ENCODE data around the gene POPDC2. TPM values are rescaled to one million over a fixed set of nuclear protein-coding genes. Genes with fewer than 3 reads are reported as not detected.
A peak's percentile ranks its signal among the peaks of the same experiment; 100 is the strongest.

The POPDC2 gene
- total RNA-seq, 4 donors from 2014 or later = 0.18 to 3.8 (median 0.91) TPM; not detected in 1

DNA sequence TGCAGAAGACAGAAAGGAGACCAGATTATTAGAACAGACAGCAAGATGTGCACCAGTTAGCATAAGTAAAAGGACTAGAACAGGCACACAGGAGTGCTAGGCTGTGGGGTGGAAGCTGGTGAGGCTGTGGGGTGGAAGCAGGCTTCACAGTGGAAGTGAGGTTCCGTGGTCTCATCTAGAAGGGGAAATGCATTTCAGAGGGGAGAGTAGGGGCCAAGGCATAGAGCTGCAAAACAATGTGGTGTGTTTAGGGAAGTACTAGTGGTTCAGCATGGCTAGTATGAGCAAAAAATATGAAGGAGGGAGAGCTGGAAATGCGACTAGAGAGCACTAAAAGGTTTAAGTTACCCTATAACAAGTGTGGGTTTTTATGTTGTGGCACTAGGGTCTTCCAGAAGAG is 6.5 kb downstream of the POPDC2 start:
- intact Hi-C loops (cut with DNase I) = no loop called here
- 30 to 38% methylated on average over 2 of the region's 2 CpGs for WGBS, 2 donors
- Histone ChIP-seq H3K9me3 (no peaks in the 10 kb centered on the region), H3K27me3 (no peaks in the 10 kb centered on the region), H3K27ac (no peak overlapping the region), H3K36me3 (no peaks in the 10 kb centered on the region), H3K4me1 (no peaks in the 10 kb centered on the region), H3K4me3 (no peak overlapping the region)
- TF ChIP-seq CTCF (IDR thresholded peaks at IDR 0.05) (no peak), POLR2A (IDR thresholded peaks at IDR 0.05) (no peak)
- no peak for DNase-seq

DNA sequence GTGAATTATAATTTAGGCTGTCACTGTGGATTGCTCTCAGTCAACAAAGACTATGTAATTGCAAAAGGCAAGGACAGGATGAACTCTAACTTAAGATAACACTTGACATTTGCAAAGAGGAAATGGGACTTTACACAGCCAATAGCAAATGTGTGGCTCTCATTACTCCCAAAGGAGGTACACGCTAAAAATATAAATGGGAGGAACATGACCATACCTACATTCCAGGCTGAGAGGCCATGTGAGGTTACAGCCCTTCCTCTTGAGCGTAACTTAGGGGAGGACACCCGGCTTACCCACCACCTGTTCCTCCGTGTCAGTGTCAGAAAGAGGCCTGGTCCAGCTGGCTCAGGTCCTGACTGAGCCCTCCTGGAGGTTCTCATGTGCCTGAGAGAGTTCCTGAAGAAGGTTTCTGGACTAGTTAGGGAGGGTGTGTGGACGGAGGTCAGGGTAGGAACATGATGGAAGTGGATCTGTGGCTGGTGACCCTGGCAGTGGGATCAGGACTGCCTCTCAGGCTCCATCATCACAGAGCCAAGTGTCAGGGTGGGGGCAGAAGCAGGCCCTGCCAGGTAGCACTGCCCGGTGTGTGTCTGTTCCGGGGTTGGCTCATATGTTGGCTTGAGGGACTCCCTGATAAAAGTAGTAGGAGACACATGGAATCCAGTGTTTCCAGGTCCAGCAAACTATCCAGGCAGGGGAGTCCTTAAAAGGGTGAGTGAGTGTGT is 7.9 kb downstream of the POPDC2 start:
- intact Hi-C loops (cut with DNase I) = no loop called here
- no peaks in the 10 kb centered on the region for H3K9me3 ChIP-seq
- no peaks in the 10 kb centered on the region for H3K36me3 ChIP-seq
- H3K4me1 ChIP-seq = peaks cover 0 to 13% (median 0%) of the 10 kb centered on the region in 3 donors
- no peak overlapping the region for H3K4me3 ChIP-seq
- H3K27me3 ChIP-seq = no peaks in the 10 kb centered on the region
- peak overlapping the region in 3 of 4 donors; percentile 22 to 54 (median 47) for H3K27ac ChIP-seq
- 68 to 72% methylated on average over 5 to 7 of the region's 7 CpGs for WGBS, 2 donors
- DNase-seq = no peak
- no peak for TF ChIP-seq POLR2A (IDR thresholded peaks at IDR 0.05)
- no peak for TF ChIP-seq CTCF (IDR thresholded peaks at IDR 0.05)

- no peak for DNase-seq
- no peaks in the 10 kb centered on the region for H3K9me3 ChIP-seq
- TF ChIP-seq POLR2A (IDR thresholded peaks at IDR 0.05) = no peak
- no peak for TF ChIP-seq CTCF (IDR thresholded peaks at IDR 0.05)
- intact Hi-C loops (cut with DNase I) = no loop called here
- 43% methylated on average over 3 of the region's 3 CpGs for WGBS, 2 donors
- H3K36me3 ChIP-seq = no peaks in the 10 kb centered on the region
- H3K27ac ChIP-seq = peak overlapping the region in 1 of 4 donors; percentile 14
- H3K4me1 ChIP-seq = peaks cover 0 to 16% (median 0%) of the 10 kb centered on the region in 3 donors
- H3K27me3 ChIP-seq = no peaks in the 10 kb centered on the region
- no peak overlapping the region for H3K4me3 ChIP-seq
Observed at GRCh38 chr3:119649761-119650160, 10.6 kb downstream of the POPDC2 start.

DNA sequence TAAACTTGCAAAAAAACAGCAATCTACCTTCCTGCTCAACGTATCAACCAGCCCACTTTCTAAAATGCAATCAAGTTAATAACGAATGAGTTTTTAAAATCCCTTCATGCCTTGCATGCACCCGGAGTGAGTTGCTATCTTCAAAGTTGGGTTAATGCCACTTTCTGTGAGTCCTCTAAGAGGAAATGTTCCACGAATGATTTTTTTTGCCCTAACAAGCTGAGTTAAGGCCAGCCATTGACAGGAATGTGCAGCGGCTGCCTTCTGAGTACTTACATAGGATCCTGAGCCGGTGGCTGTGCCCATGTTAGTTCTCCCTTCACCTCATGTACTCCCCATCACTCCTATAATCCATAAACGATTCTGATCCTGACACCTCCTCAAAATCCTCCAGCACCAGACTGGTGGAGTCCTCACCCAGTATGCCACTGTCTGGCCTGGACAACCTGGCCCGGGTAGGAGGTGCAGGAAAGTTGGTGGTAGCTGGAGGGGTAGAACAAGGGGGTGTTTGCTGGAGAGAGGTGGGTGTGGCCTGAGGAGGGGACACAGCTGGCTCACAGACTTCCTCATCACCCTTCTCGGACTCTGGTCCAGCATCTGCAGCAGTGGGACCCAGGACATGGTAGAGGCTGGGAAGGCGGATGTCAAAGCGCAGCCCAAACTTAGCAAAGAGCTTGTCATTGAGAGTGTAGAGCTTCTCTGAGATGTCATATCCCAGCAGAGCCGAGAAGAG is 12.4 kb downstream of the POPDC2 start:
- intact Hi-C loops (cut with DNase I) = no loop called here
- 53 to 66% methylated on average over 12 of the region's 12 CpGs for WGBS, 2 donors
- H3K9me3 ChIP-seq = no peaks in the 10 kb centered on the region
- no peaks in the 10 kb centered on the region for H3K27me3 ChIP-seq
- no peak overlapping the region for H3K4me3 ChIP-seq
- no peaks in the 10 kb centered on the region for H3K36me3 ChIP-seq
- DNase-seq = no peak
- peaks cover 0 to 19% (median 4%) of the 10 kb centered on the region in 3 donors for H3K4me1 ChIP-seq
- H3K27ac ChIP-seq = peak overlapping the region; percentile 7 to 80 (median 56)
- no peak for TF ChIP-seq POLR2A (IDR thresholded peaks at IDR 0.05)
- no peak for TF ChIP-seq CTCF (IDR thresholded peaks at IDR 0.05)

DNA sequence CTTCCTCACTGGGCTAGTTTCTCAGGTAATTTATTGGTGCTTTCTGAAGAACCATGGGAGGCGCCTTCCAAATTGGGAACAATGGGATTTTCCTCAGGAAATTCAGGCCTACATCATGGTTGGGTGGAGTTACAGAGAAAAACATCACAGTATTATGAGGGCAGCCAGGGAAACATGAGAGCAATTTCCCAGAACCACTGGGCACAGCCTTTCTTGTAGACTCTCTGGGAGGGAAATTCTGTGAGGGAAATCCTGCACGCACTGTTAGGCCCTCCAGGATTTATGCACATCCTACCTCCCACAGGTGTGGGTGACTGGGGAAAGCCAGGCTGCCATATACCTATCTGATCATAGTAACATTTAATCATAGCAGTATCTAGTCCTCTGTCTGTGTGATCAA is 13.2 kb downstream of the POPDC2 start:
- WGBS, 2 donors = 53 to 69% methylated on average over 2 of the region's 2 CpGs

More for the DNA sequence above, 13.2 kb downstream of the POPDC2 start:
- no peak for DNase-seq
- no peaks in the 10 kb centered on the region for H3K27me3 ChIP-seq
- H3K9me3 ChIP-seq = no peaks in the 10 kb centered on the region
- intact Hi-C loops (cut with DNase I) = no loop called here
- H3K27ac ChIP-seq = peak overlapping the region in 3 of 4 donors; percentile 53 to 80 (median 69)
- H3K4me3 ChIP-seq = no peak overlapping the region
- no peaks in the 10 kb centered on the region for H3K36me3 ChIP-seq
- H3K4me1 ChIP-seq = peaks cover 0 to 22% (median 8%) of the 10 kb centered on the region in 3 donors
- TF ChIP-seq POLR2A (IDR thresholded peaks at IDR 0.05) (no peak), CTCF (IDR thresholded peaks at IDR 0.05) (no peak)
